HepG2 (cell line): ENCODE results near the gene TMEM86B. TPM values are rescaled to one million over a fixed set of nuclear protein-coding genes. Genes with fewer than 3 reads are reported as not detected.
A peak's percentile ranks its signal among the peaks of the same experiment; 100 is the strongest.

Experiments used
- BRCA1 ChIP-seq: sonication (generic); formaldehyde crosslinking; IDR thresholded peaks from 2 replicates; pipeline ENCODE4 v1.4.0; 2020; ENCODE audit warnings: missing genetic modification reagents
- HNF4A ChIP-seq: sonication (generic); formaldehyde crosslinking; IDR thresholded peaks from 2 replicates; pipeline ENCODE4 v1.4.0; 2020; ENCODE audit warnings: missing genetic modification reagents
- HNRNPL ChIP-seq: fragments of 200-400 bp; formaldehyde crosslinking; IDR thresholded peaks from 2 replicates; pipeline ENCODE4 v1.6.1; 2017; ENCODE audit warnings: mild to moderate bottlenecking, low read depth, low read length
- MAFG ChIP-seq: sonication (generic); formaldehyde crosslinking; IDR thresholded peaks from 2 replicates; pipeline ENCODE4 v1.5.1; 2020; ENCODE audit warnings: mild to moderate bottlenecking, missing genetic modification reagents
- MAZ ChIP-seq, 2 experiments: sonication (generic) in 1 of 2; formaldehyde crosslinking in 1 of 2; IDR thresholded peaks; 2 replicates each; pipeline versions ENCODE4 v1.5.0 to v1.6.1; 2012 to 2020; ENCODE audit warnings: low read depth in 2 of 2, mild to moderate bottlenecking in 2 of 2, borderline replicate concordance in 1 of 2, improper control_type of control experiment in 1 of 2, low read length in 1 of 2, missing genetic modification reagents in 1 of 2, moderate library complexity in 1 of 2
- MEIS2 ChIP-seq: sonication (generic); formaldehyde crosslinking; IDR thresholded peaks from 2 replicates; pipeline ENCODE4 v1.9.0; 2021; ENCODE audit warnings: mild to moderate bottlenecking, missing genetic modification reagents
- MTF1 ChIP-seq: sonication (generic); formaldehyde crosslinking; IDR thresholded peaks from 2 replicates; pipeline ENCODE4 v1.5.0; 2020; ENCODE audit warnings: missing genetic modification reagents
- RELA ChIP-seq: sonication (generic); formaldehyde crosslinking; IDR thresholded peaks from 2 replicates; pipeline ENCODE4 v1.4.0; 2020; ENCODE audit warnings: missing genetic modification reagents
- TAF1 ChIP-seq: sonication (generic); formaldehyde crosslinking; IDR thresholded peaks from 2 replicates; pipeline ENCODE4 v1.4.0; 2020; ENCODE audit warnings: missing genetic modification reagents
- TRIM22 ChIP-seq: fragments of 450-650 bp; IDR thresholded peaks from 2 replicates; pipeline ENCODE4 v1.6.1; 2017
- ZBTB33 ChIP-seq: sonication (generic); formaldehyde crosslinking; IDR thresholded peaks from 2 replicates; pipeline ENCODE4 v1.4.0; 2020; ENCODE audit warnings: missing genetic modification reagents
- ZNF264 ChIP-seq: sonication (generic); formaldehyde crosslinking; IDR thresholded peaks from 2 replicates; pipeline ENCODE4 v1.4.0; 2020; ENCODE audit warnings: missing genetic modification reagents
- ZNF292 ChIP-seq: sonication (generic); formaldehyde crosslinking; IDR thresholded peaks from 2 replicates; pipeline ENCODE4 v1.8.1; 2022; ENCODE audit warnings: mild to moderate bottlenecking, low read depth, missing genetic modification reagents, borderline replicate concordance
- ZNF33B ChIP-seq: sonication (generic); formaldehyde crosslinking; IDR thresholded peaks from 2 replicates; pipeline ENCODE4 v1.5.1; 2020; ENCODE audit warnings: mild to moderate bottlenecking, missing genetic modification reagents
- ZNF557 ChIP-seq: sonication (generic); formaldehyde crosslinking; IDR thresholded peaks from 2 replicates; pipeline ENCODE4 v1.4.0; 2020; ENCODE audit warnings: missing genetic modification reagents
- ZNF75D ChIP-seq: sonication (generic); formaldehyde crosslinking; IDR thresholded peaks from 2 replicates; pipeline ENCODE4 v1.8.1; 2023; ENCODE audit warnings: missing genetic modification reagents, mild to moderate bottlenecking, borderline replicate concordance
- ZNF850 ChIP-seq: sonication (generic); formaldehyde crosslinking; conservative IDR thresholded peaks from 2 replicates; pipeline ENCODE4 v1.9.0; 2021; ENCODE audit warnings: mild to moderate bottlenecking, missing genetic modification reagents
- polyA plus RNA-seq, 8 experiments: library from polyadenylated mRNA; depleted of rRNA in 3 of 8; stranded (reverse) in 7 of 8; unstranded in 1 of 8; fragments of >200 nt; fragmentation: Illumina TruSeq in 4 of 8; extraction: Trizol in 4 of 8; gene quantifications; 2 replicates each; pipeline versions ENCODE4 v1.2.1 to v1.2.3, GENCODE V29; 2011 to 2016; ENCODE audit warnings: low read depth in 4 of 8, missing spikeins in 1 of 8, mixed read lengths in 1 of 8; ENCODE audit not compliant: insufficient read depth in 1 of 8
- total RNA-seq, 5 experiments: library from RNA; depleted of rRNA; stranded (reverse); fragments of >200 nt; fragmentation: Illumina TruSeq; extraction: Trizol; gene quantifications; 2 replicates each; pipeline ENCODE4 v1.2.3, GENCODE V29; 2016; ENCODE audit warnings: low read depth in 1 of 5
- TF ChIP-seq, protein P1 (sequence below): sonication (generic); formaldehyde crosslinking; IDR thresholded peaks from 2 replicates; pipeline ENCODE4 v1.4.0; 2020; ENCODE audit warnings: low read depth, mild to moderate bottlenecking, missing genetic modification reagents
- TF ChIP-seq, protein P2 (sequence below): sonication (generic); formaldehyde crosslinking; IDR thresholded peaks from 2 replicates; pipeline ENCODE4 v1.4.0; 2020; ENCODE audit warnings: missing genetic modification reagents, borderline replicate concordance

Gene TMEM86B
- total and polyA plus RNA-seq, 2 of the 13 experiments (the other 11 are each of a cell fraction or from before 2014, with no cell fraction given): 7.7 to 9.6 TPM

DNA sequence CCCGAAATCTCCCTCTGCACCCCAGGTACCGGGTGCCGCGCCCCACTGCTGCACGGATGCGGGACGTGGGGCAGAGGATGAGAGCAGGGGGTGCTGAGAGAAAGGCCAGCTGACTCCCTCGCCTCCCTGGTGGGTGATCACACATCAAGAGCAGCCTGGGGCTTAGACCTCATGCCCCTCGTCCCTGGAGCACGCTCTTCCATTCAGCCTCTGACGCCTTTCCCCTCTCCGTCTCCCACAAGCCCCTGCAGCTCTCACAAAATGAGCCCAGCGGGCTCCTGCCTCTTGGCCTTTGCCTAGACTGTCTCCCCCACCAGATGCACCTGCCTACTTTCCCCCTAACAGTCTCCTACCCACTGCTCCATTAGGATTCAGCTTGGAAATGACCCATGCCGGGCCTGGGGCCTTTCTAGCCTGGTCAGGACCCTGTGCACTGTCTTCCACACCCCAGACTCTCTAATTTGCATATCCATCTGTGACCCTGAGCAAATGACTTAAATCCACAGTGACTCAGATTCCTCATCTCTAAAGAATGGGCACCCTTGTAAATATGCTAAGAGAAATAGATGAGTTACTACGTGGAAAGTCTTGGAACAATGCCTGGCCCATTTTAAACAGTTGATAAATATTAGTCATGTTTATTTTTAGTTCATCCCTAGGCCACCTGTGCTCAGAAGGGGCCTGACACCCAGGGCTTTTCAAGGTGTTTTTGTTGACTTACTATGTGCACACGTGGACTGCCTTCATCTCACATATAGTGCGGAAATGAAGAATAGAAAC is 18.7 kb downstream of the TMEM86B start (continued):
- no peak for TF ChIP-seq RELA
- no peak for TF ChIP-seq ZBTB33 (CRISPR knock-in tag)
- TF ChIP-seq, protein P1, sequence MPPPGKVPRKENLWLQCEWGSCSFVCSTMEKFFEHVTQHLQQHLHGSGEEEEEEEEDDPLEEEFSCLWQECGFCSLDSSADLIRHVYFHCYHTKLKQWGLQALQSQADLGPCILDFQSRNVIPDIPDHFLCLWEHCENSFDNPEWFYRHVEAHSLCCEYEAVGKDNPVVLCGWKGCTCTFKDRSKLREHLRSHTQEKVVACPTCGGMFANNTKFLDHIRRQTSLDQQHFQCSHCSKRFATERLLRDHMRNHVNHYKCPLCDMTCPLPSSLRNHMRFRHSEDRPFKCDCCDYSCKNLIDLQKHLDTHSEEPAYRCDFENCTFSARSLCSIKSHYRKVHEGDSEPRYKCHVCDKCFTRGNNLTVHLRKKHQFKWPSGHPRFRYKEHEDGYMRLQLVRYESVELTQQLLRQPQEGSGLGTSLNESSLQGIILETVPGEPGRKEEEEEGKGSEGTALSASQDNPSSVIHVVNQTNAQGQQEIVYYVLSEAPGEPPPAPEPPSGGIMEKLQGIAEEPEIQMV (CRISPR knock-in tag): peak; percentile 25; the same call in 1 of the 2 replicates
- no peak for TF ChIP-seq ZNF33B
- TF ChIP-seq MAFG: no peak
- TF ChIP-seq ZNF850 (CRISPR knock-in tag): no peak
- TF ChIP-seq ZNF292 (CRISPR knock-in tag): peak; percentile 48; the same call in 1 of the 2 replicates
- TF ChIP-seq, protein P2, sequence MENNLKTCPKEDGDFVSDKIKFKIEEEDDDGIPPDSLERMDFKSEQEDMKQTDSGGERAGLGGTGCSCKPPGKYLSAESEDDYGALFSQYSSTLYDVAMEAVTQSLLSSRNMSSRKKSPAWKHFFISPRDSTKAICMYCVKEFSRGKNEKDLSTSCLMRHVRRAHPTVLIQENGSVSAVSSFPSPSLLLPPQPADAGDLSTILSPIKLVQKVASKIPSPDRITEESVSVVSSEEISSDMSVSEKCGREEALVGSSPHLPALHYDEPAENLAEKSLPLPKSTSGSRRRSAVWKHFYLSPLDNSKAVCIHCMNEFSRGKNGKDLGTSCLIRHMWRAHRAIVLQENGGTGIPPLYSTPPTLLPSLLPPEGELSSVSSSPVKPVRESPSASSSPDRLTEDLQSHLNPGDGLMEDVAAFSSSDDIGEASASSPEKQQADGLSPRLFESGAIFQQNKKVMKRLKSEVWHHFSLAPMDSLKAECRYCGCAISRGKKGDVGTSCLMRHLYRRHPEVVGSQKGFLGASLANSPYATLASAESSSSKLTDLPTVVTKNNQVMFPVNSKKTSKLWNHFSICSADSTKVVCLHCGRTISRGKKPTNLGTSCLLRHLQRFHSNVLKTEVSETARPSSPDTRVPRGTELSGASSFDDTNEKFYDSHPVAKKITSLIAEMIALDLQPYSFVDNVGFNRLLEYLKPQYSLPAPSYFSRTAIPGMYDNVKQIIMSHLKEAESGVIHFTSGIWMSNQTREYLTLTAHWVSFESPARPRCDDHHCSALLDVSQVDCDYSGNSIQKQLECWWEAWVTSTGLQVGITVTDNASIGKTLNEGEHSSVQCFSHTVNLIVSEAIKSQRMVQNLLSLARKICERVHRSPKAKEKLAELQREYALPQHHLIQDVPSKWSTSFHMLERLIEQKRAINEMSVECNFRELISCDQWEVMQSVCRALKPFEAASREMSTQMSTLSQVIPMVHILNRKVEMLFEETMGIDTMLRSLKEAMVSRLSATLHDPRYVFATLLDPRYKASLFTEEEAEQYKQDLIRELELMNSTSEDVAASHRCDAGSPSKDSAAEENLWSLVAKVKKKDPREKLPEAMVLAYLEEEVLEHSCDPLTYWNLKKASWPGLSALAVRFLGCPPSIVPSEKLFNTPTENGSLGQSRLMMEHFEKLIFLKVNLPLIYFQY: peak; percentile 32; the same call in 1 of the 2 replicates
- TF ChIP-seq ZNF557 (CRISPR knock-in tag): peak; percentile 74
- TF ChIP-seq TRIM22: no peak
- TF ChIP-seq BRCA1: no peak
- no peak for TF ChIP-seq MAZ (IDR thresholded peaks at IDR 0.05; ENCODE audit: borderline replicate concordance, low read depth, low read length)
- TF ChIP-seq MAZ (CRISPR knock-in tag; IDR thresholded peaks at IDR 0.05; ENCODE audit: low read depth): no peak
- TF ChIP-seq ZNF75D (CRISPR knock-in tag): no peak
- no peak for TF ChIP-seq TAF1 (CRISPR knock-in tag)
- 0 out of 2 replicates have a peak, but pooled peaks have one; percentile 11 for TF ChIP-seq HNRNPL
- 0 out of 2 replicates have a peak, but pooled peaks have one; percentile 47 for TF ChIP-seq ZNF264
- TF ChIP-seq MTF1 (CRISPR knock-in tag): no peak
- TF ChIP-seq MEIS2 (CRISPR knock-in tag): no peak
- TF ChIP-seq HNF4A (CRISPR knock-in tag): no peak
